ENCODE results near the gene UPB1.
"Not testable (repeated sequence)": the region's sequence is repeated elsewhere in the genome, so short reads cannot be mapped to it uniquely, and the experiment has no call there.

UPB1 gene

DNA sequence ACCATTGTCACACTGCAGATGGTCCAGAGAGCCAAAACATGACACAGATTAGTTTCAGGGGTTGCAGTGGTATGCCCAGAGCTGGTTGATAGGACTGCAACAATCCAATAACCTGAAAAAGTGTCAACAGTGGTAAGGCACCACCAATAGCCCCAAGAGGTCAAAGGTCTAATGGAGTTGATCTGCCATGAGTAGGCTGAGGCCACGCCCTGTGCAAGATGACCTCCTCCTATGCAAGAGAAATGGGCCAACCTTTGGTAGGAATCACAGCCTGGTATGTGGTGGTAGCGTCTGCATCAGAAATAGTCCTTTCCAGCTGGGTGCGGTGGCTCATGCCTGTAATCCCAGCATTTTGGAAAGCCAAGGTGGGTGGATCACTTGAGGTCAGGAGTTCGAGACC, 40.2 kb downstream of the UPB1 start:
- DNase-seq, result no peak

DNA sequence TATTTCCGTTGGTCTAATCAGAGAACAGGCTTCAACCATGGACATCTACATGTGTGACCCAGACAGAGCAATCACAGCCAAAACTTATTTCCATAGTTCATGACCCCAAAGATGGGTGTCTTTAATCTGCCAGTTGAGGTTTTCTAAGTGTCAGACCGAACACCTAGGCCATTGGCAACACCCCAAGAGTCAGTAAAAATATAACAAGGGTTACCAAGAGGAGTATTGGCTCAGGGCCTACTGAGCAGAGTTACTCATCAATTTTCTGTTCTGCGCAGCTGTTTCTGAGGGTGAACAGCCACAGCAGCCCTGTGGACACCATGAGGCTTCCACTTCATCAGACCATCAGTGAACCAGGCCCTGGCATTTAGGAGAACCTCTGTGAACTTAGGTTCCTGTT, 41.0 kb downstream of the UPB1 start:
- DNase-seq, result no peak

DNA sequence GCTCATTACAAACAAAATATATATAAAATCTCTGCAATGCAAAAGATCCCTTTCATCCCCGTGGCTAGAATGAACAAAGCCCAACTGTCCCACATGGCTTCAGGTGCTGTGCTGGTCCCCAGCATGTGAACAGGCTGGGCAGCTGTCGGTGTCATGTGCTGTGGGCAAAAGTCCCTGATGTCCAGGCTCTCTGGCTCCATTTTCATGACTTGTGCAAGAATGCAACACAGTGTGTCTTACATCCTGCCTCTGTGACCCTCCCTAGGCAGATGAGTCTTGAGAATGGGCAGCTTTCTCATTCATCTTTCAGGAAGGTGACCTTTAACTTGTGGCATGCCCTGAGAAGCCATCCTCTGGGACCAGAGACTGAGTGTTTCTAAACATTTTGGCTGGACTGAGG, 45.3 kb downstream of the UPB1 start:
- DNase-seq, result peak in 1 of 14 donors; percentile 4

DNA sequence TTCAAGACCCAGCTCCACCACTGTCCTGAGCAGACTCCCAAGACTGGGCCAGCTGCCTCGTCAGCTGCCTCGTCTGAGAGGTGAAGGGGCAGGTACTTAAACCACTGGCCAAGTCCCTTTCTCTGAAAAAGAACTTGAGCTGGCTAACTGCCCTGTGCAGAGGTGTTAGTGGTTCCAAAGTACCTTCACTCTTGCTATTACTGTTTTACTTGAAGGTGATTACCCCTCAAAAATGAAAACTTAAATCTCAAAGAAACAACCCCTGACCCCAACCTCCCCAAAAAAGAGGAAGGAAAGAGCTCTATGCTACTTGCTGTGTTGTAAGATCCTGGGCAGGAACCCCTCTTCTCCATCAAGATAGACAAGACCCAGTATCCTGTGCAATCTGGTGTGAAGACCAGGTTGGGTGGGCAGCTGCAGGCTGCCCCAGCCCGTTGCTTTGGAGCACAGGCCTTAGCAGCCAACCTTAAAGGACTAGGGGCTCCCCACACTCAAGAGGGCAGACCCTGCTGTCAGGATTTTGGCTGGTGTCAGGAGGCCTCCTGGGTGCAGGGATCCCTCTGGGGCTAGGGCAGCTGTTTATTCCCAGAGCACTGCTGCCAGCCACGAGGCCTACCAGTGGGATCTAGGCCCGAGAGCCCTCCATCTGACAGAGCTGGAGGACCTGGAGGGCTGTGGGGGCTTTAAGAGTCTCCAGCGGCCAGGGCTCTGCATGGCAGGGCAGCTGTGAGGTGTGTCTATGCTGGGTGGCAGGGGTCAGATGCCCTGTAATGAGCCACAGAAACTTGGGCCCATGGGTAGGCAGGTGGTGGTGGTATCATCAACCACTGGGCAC, 46.8 kb downstream of the UPB1 start:
- no peak for DNase-seq

DNA sequence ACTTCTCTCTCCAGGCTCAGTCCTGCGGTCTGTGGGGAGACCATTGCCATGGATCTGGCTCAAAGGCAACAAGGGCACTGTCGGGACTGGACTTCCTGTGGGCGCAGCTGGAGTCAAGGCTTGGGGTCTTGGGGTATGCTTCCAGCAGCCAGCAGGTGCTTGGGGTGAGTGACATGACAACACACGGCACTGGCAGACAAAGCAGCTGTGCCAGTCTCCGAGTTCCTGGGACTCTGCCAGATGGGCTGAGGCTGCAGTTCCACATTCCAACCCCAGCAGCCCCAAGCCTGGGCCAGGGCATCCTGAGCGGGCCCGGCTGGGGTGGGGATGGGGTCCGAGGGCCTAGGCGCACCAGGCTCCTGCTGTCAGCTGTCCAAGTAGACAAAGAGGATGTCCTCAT, 47.5 kb downstream of the UPB1 start:
- DNase-seq, result peak in 6 of 14 donors; percentile 5 to 24 (median 10)

DNA sequence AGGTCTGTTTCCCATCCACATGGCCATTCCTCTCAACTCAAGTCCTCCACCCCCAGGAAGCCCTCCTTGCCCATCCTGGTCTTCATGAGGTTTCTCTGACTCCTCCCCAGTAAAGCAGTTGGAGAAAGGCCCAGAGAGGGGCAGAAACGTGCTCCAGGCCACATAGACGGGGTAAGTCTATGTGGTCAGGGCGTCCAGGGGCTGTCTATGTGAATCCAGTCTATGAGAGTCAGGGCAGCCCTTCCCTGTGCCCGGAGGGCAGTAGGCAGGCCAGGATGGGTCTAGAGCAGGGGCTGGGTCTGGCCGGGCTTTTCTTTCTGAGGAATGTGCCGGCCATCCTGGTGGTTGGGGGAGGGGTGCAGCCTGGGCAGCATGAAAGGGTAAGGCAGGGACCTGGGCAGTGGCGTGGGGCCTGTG, 48.1 kb downstream of the UPB1 start:
- DNase-seq, result no peak

DNA sequence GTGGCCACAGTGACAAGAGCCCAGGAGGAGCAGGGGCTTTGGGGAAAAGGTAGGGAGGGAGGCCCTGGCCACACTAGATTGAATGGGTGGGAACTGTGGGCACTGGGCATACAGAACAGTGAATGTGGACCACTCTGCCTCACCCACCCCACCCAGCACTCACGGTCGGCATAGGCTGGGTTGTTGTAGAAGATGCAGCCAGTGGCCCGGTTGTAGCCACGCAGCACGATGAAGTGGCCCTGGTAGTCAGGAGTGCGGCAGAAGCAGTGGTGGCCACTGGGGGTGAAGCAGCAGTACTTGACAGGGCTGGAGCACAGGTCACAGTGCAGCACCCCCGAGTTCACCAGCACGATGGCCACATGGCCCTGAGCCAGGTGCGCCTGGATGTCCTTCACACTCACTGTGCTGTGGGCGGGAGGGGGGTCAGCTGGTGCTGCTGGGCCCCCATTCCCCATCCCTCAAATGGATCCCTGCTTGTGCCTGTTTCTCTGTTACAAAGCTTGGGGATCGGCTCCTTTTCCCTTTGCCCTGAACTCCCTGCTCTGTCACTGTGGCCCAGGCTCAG, 48.6 kb downstream of the UPB1 start:
- no peak for DNase-seq

DNA sequence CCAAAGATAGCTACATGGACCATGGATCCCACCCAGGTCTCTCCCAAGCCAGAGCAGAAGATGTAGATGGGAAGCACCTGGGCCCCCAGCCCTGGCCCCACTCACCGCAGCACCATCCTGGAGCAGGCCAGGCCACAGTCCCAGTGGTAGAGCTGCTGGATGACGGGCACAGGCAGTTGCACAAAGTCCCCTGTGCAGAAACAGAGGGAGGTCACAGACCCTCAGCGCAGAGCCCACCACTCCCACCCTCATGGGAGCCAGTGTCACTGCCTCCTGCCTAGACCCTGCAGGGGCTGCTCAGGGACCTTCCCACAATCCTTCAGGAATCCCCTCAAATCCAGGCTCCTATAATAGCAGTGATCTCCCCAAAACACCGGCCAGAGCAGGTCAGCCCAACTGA, 53.7 kb downstream of the UPB1 start:
- DNase-seq, result no peak

DNA sequence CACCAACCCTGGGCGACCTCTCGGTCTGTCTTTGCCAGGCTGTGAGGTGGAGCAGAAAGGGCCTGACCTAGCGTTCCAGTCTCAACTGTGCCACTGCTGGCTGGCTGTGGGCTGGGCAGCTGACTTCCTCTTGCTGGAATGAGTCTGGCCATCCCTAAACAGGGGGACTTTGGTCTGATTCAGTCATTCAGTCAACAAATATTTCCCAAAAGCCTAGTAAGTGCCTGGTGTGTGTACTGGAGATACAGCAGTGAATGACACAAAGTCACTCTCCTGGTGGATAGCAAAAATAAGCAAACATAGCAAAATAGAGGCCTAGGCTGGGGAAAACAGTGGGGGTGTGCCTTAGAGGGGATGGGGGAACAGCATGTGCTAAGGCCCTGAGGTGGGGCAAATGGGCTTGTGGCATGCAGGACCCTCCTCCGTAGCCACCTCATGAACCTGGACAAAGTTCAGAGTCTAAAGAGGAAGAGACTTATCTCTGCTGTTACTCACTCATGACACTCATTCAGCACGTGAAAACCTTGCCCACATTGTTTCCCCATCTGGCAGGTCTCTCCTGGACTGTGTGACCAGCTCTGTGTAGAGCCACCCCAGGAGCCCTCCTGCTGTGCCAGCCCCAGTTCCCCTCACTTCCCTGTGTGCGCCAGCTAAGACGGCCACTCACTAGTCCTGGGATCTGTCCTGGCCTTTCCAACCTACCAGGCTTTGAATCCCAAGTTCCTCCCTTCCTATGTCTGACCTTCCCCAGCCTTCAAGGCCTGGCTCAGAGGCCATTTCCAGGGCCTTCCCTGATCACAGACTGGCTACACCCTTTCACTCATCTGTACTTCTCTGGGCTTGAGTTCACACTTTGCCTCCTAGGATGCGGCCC, 55.1 kb downstream of the UPB1 start:
- peak in 1 of 14 donors; percentile 17 for DNase-seq

DNA sequence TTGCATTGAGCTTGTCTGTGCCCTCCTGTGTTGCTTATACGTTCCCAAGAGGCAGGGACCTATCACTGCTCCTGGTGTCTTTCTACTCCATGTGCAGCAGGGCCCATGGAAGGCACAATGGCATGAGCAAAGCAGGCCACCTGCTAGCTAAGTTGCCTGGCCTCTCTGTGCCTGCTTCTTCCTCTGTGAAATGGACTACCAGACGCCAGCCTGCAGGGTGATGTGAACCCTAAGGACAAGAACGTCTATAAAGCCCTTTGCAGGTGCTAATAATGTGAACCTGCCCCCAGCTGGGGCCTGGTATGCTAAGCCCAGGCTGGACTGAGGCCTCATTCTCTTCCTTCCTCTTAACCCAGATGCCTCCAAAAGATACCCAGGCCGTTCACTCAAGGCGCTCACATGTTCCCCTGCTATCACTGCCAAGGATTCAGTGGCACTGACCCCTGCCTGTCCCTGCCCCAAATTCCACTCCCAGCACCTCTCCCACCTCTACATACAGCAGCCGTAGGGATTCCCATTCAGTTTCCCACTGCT, 55.8 kb downstream of the UPB1 start:
- no peak for DNase-seq

DNA sequence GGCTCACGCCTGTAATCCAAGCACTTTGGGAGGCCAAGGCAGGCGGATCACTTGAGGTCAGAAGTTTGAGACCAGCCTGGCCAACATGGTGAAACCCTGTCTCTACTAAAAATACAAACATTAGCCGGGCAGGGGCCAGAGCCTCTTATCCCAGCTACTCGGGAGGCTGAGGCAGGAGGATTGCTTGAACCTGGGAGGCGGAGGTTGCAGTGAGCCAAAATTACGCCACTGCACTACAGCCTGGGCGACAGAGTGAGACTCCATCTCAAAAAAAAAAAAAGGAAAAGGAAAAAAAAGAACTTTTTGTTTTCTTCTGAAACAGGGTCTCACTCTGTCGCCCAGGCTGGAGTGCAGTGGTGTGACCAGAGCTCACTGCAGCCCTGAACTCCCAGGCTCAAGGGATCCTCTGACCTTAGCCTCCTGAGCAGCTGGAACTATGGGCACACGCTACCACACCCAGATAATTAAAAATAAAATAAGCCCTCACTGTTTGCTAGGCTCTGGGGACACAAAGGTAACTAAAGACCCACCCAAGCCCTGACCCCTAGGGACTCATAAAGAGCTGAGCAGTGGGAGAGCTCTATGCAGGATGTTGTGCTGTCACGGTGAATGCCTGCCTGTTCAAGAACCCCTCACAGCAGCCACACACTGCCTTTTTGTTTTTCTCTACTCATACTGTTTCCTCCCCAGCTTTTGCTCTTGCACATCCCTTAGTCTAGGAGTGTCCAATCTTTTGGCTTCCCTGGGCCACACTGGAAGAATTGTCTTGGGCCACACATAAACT, 57.6 kb downstream of the UPB1 start:
- DNase-seq, result not testable (repeated sequence)

DNA sequence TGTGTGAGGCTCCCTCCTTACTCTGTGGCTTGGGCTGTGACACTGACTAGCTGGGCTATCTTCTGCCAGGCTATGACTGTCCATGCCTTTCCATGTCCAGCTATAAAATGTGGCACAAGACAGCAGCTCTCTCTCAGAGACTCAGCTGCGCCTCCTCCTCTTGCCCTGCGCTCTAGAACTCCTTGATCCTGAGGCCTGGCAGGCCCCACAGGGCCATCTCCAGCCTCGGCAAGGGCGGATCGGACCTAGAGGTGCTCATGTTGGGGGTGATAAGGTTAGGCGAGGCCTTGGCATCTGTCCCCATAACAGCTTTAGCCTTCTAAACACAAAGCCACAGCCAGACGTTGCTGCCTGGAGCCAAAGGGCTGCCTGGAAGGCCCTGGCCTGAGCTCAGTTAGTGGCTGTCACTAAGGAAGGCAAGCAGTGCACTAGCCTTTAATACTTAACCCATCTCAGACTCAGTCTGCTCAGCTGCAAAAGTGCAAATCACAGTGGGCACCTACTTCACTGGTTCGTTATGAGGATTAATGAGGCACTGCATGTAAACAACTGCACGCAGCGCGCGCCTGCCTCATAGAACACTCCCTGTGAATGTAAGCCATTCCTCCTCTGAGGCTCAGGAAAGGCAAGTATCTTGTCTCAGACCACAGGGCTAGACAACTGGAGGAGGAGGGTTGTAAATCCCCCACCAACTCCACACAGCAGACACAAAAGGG, 58.6 kb downstream of the UPB1 start:
- DNase-seq, result peak in 1 of 14 donors; percentile 35

DNA sequence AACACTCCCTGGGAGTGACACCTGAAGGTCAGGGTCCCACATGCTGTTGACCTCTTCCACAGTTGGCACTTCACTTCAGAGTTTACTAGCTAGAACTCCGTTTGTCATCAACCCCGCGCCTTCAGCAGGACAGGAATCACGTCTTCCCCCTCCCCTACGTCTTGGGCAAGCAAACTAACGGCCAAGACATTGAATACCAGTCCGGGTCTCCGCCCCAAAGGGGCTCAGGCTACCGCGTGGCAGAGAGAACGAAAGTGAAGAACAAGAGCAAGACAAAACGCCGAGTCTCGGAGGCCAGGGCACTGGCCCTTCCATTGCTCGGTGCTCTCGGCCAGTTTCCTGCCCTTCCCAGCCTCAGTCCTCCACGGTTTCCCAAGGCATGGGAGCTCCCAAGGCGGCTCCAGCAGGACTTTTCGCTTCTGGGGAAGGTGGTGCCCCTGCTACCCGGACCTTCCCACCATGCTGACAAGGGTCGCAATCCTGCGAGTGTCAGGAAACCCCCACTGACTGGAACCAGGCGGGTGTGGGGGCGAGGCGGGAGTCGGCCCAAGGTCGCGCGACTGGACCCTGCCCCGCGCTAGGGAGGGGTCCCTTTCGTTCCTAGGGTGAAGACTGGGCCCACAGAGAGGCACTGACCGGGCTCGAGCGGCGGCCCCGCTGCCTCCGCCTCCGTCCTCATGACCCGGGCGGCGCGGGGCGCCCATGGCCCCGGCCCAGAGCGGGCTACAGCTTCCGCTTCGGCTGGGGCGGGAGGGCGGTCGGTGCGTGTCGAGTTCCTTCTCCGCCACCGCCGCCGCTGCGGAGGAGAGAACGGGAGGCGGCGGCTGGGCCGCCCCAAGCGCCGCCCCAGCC, 59.4 kb downstream of the UPB1 start, which contains the start of gene GUCD1:
TSS of gene GUCD1 (minus strand) at position 826 of the 852 bp plus-strand sequence. CDS start at position 679, 147 bp downstream.
- peak in 5 of 14 donors; percentile 28 to 59 (median 48) for DNase-seq

DNA sequence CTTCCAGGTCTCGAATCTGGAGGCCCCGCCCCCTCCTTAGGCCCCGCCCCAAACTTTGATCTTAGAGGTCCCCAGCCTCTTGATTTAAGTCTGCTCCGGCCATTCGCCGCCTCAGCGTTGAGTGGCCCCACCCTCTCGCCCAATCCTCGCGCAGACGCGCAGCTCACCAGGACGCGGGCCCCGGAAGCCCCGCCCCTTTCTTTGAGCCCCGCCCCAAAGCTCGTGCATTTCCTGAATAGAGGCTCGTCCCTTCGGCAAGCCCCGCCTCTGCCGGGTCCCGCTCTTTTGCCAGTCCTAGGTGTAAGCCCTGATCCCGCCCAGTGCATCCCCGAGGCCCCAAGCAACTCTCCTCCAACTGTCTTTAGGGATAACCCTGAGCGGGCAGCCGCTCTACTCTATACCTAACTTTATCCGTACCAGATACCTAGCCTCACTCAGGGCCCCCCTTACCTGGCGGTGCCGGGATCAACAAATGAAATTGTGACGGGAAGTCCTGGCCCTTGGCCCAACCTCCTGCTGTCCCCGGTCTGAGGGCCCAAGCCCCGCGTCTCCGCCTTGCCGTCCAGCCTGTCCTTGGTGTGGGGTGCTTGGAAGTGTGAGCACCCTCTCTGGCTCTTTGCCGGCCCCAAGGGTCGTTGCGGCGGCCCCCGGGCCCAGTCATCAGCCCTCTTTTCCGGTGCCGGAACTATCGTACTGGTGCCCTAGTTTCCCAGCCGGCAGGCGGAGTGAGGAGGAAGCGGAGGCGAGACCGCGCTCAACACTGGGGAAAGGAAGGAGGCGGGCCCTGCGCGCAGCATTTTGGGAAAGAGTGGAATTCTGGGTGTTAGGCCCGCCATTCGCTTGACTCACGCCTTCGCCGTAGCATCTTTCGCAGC, 60.3 kb downstream of the UPB1 start, which contains the start of gene SNRPD3:
TSS of gene SNRPD3 (plus strand) at position 835 of the 875 bp plus-strand sequence. CDS start 1,676 bp downstream, outside the sequence.
- peak; percentile 85 to 100 (median 99) for DNase-seq

DNA sequence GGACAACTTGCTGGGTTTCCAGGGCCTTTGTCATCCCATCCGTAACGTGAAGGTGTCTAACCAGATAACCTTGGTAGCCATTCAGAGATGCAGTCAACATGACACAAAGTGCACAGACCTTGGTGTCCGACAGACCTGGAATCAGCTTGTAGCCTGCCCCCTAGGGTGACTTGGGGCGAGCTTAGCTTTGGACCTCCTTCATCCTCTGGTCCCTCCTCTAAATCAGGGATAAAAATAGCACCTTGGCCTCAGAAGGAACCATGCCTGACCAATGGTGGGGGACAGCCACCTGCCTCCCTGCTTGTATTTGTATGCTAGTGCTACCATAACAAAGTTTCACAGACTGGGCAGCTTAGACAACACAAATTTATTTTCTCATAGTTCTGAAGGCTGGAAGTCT, 64.3 kb downstream of the UPB1 start:
- no peak for DNase-seq

DNA sequence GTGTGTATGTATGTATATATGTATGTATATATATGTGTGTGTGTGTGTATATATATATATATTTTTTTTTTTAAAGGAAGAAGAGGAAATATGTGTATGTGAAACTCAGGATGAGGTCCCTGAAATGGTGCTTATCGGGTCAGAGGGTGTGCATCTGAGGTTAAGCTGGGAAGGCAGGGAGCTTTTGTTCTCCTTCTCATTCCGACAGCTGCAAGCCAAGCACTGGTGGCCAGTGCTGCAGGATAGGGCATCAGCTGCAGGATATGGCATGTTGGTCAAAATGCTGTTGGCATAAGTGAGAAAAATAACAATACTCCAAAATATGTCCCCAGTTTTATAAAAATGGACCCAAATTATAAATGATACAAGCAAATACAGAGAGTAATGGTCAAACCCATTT, 68.1 kb downstream of the UPB1 start:
- DNase-seq, result no peak

DNA sequence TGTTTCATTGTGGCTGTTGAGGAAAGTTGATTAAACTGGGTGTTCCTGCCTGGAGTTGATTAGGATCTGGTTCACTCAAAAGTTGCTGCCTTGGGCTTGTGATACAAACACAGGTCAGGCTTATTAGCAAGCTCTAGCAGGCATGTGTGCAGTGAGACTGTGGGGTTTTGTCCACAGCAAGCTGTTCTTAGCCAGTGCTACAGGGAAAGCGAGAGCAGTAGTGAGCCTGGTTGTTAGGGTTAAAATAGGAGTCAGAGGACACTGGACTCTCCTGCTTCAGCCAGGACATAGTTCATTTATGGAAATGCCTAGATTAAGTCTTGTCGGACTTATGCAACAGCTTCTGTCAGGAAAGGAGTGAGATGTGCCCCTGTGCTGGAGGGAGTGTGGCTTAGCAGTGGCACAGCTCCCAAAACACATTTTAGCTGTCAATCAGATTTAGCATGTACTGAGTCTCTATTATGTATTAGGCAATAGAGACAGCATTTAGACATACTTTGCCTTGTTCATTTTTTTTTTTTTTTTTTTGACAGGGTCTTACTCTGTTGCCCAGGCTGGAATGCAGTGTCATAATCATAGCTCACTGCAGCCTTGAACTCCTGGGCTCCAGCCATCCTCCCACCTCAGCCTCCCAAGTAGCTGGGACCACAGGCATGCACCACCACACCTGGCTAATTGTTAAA, 69.4 kb downstream of the UPB1 start:
- no peak for DNase-seq

DNA sequence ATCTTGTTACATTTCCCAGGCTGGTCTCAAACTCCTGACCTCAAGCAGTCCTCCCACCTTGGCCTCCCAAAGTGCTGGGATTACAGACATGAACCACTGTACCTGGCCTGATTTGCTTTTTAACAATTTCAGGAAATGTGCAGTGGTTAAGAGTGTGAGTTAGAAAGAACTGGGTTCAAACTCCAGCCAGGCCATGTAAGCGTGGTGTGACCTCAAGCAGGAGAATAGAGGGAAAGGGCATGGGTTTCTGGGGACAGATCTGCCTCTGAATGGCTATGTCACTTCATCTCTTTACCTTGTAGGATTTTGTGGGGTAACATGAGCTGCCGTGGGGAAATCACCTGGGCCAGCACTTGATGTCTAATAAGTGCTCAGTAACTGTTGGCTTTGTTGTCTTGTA, 69.9 kb downstream of the UPB1 start:
- DNase-seq, result no peak

Measured in C1 segment of cervical spinal cord (tissue), 14 donors.